HEK293 (cell line): ENCODE results near the gene CHST3.

Experiments
- CTCF ChIA-PET: fragments of 350-600 bp; formaldehyde crosslinking; extraction: SDS; loops from one replicate; lab custom pipeline; 2021; ENCODE audit warnings: antibody characterized with exemption; lab: Yijun Ruan, JAX
- POLR2A ChIA-PET: fragments of 300-600 bp; formaldehyde crosslinking; extraction: SDS; loops from one replicate; lab custom pipeline; 2020; ENCODE audit warnings: antibody characterized with exemption, inconsistent platforms; lab: Yijun Ruan, JAX
- H3K27ac ChIP-seq: fragments of 200-500 bp; sonication (Bioruptor generic); 2 replicates; pipeline ENCODE4 v1.5.1; 2014; ENCODE audit warnings: low read depth, low read length, control low read depth, inconsistent platforms; ENCODE audit errors: extremely low read depth
- H3K36me3 ChIP-seq, 2 experiments: fragments of 200-500 bp in 1 of 2; sonication (Bioruptor generic) in 1 of 2; 1 replicate in 1 of 2; 2 replicates in 1 of 2; pipeline ENCODE4 v1.5.1; 2014 to 2017; ENCODE audit warnings: inconsistent platforms in 2 of 2, low read length in 2 of 2; ENCODE audit not compliant: control insufficient read depth in 2 of 2, insufficient read depth in 1 of 2
- H3K4me1 ChIP-seq: fragments of 200-500 bp; sonication (Bioruptor generic); 2 replicates; pipeline ENCODE4 v1.5.1; 2014; ENCODE audit warnings: mild to moderate bottlenecking, low read length, inconsistent platforms; ENCODE audit not compliant: control insufficient read depth, insufficient read depth
- H3K4me3 ChIP-seq: 2 replicates; pipeline ENCODE4 v1.5.1; 2011; ENCODE audit warnings: low read depth, mild to moderate bottlenecking, control low read depth, low read length, moderate library complexity
- H3K9me3 ChIP-seq: fragments of 200-500 bp; sonication (Bioruptor generic); 2 replicates; pipeline ENCODE4 v1.5.1; 2014; ENCODE audit warnings: low read depth, low read length, inconsistent platforms; ENCODE audit not compliant: control insufficient read depth, insufficient read depth
- KLF8 ChIP-seq: fragments of 450-650 bp; formaldehyde crosslinking; IDR thresholded peaks from 2 replicates; pipeline ENCODE4 v1.5.1; 2016; ENCODE audit warnings: missing biosample characterization, missing genetic modification characterization
- OSR2 ChIP-seq: fragments of 450-650 bp; formaldehyde crosslinking; IDR thresholded peaks from 2 replicates; pipeline ENCODE4 v1.5.1; 2016; ENCODE audit warnings: missing biosample characterization, missing genetic modification characterization
- PRDM10 ChIP-seq: fragments of 450-650 bp; formaldehyde crosslinking; IDR thresholded peaks from 2 replicates; pipeline ENCODE4 v1.5.1; 2016; ENCODE audit warnings: missing biosample characterization, missing genetic modification characterization
- SCRT2 ChIP-seq: fragments of 450-650 bp; formaldehyde crosslinking; IDR thresholded peaks from 2 replicates; pipeline ENCODE4 v1.5.1; 2016; ENCODE audit warnings: missing biosample characterization, missing genetic modification characterization
- ZBTB11 ChIP-seq: fragments of 450-650 bp; formaldehyde crosslinking; conservative IDR thresholded peaks from 2 replicates; pipeline ENCODE4 v1.5.1; 2016; ENCODE audit warnings: low read depth, missing biosample characterization, missing genetic modification characterization
- ZBTB20 ChIP-seq: fragments of 450-650 bp; formaldehyde crosslinking; IDR thresholded peaks from 2 replicates; pipeline ENCODE4 v1.5.1; 2016; ENCODE audit warnings: missing biosample characterization, missing genetic modification characterization
- ZBTB48 ChIP-seq: fragments of 450-650 bp; formaldehyde crosslinking; IDR thresholded peaks from 2 replicates; pipeline ENCODE4 v1.5.1; 2016; ENCODE audit warnings: missing biosample characterization, missing genetic modification characterization
- ZBTB8A ChIP-seq: fragments of 450-650 bp; formaldehyde crosslinking; IDR thresholded peaks from 2 replicates; pipeline ENCODE4 v1.5.1; 2016; ENCODE audit warnings: missing biosample characterization, missing genetic modification characterization
- ZNF692 ChIP-seq: fragments of 450-650 bp; formaldehyde crosslinking; IDR thresholded peaks from 2 replicates; pipeline ENCODE4 v1.5.1; 2016; ENCODE audit warnings: missing biosample characterization, missing genetic modification characterization
- ZNF777 ChIP-seq: fragments of 450-650 bp; formaldehyde crosslinking; IDR thresholded peaks from 2 replicates; pipeline ENCODE4 v1.5.1; 2017; ENCODE audit warnings: missing biosample characterization, missing genetic modification characterization, borderline replicate concordance

Gene CHST3

GRCh38 chr10:71981015-71981875 is 17.1 kb downstream of the CHST3 start:
- Histone ChIP-seq H3K36me3 (no peaks in the 10 kb centered on the region), H3K4me3 (no peak overlapping the region), H3K9me3 (no peaks in the 10 kb centered on the region), H3K27ac (peak overlapping the region; percentile 21; the same call in 1 of the 2 replicates), H3K4me1 (peaks cover 14% of the 10 kb centered on the region)
- POLR2A ChIA-PET, result no interaction called here
- no peak for TF ChIP-seq ZBTB11 (tag by site-specific recombination)
- no peak for TF ChIP-seq ZNF777
- TF ChIP-seq OSR2, result peak; percentile 34; the same call in 1 of the 2 replicates
- TF ChIP-seq ZBTB8A (tag by site-specific recombination), result peak; percentile 26; the same call in 1 of the 2 replicates
- TF ChIP-seq ZBTB20 (tag by site-specific recombination), result peak; percentile 55; the same call in 1 of the 2 replicates
- CTCF ChIA-PET, result interaction anchor here (0.5 to 1.6 kb wide), 4 partner anchors 24 to 109 kb away, joined by 3 to 7 read pairs (median 4); no protein-coding TSS in a partner anchor

GRCh38 chr10:71981876-71982230 is 17.7 kb downstream of the CHST3 start:
- Histone ChIP-seq H3K9me3 (no peaks in the 10 kb centered on the region), H3K4me3 (no peak overlapping the region), H3K27ac (no peak overlapping the region), H3K36me3 (no peaks in the 10 kb centered on the region), H3K4me1 (peaks cover 14% of the 10 kb centered on the region)
- CTCF ChIA-PET, result interaction anchor here (1.4 to 3.4 kb wide), 3 partner anchors 12 to 25 kb away, joined by 6 to 15 read pairs (median 7); no protein-coding TSS in a partner anchor
- POLR2A ChIA-PET, result no interaction called here
- peak; percentile 31; the same call in 1 of the 2 replicates for TF ChIP-seq ZBTB48 (tag by site-specific recombination)
- TF ChIP-seq SCRT2 (tag by site-specific recombination), result 0 out of 2 replicates have a peak, but pooled peaks have one; percentile 24
- peak; percentile 91 for TF ChIP-seq PRDM10
- peak; percentile 43; the same call in 1 of the 2 replicates for TF ChIP-seq ZNF692 (tag by site-specific recombination)
- TF ChIP-seq KLF8 (tag by site-specific recombination), result no peak
